Measurements from ENCODE around the gene SAMD13.

DNA sequence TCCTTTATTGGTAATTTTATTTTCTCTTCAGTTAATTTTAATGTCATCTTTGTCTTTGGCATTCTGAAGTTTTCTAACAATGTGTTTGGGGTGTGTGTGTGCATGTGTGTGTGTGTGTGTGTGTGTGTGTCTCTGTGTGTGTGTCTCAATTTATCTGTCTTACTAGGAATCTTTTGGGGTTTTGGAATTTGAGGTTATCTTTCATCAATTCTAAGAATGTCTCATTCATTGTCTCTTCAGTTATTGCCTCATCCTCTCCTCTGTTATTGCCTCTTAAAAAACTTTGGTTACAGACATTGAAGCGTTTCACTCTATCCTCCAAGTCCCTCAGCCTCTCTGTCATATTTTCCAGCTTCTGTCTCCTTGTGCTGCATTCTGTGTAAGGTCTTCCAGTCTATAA is 18.1 kb upstream of the SAMD13 start:
- TF ChIP-seq, protein P1, sequence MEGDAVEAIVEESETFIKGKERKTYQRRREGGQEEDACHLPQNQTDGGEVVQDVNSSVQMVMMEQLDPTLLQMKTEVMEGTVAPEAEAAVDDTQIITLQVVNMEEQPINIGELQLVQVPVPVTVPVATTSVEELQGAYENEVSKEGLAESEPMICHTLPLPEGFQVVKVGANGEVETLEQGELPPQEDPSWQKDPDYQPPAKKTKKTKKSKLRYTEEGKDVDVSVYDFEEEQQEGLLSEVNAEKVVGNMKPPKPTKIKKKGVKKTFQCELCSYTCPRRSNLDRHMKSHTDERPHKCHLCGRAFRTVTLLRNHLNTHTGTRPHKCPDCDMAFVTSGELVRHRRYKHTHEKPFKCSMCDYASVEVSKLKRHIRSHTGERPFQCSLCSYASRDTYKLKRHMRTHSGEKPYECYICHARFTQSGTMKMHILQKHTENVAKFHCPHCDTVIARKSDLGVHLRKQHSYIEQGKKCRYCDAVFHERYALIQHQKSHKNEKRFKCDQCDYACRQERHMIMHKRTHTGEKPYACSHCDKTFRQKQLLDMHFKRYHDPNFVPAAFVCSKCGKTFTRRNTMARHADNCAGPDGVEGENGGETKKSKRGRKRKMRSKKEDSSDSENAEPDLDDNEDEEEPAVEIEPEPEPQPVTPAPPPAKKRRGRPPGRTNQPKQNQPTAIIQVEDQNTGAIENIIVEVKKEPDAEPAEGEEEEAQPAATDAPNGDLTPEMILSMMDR (IDR thresholded peaks at IDR 0.05; ENCODE audit: insufficient read depth, low read length, poor library complexity, severe bottlenecking) = no peak
- no peak for TF ChIP-seq EZH2phosphoT487 (conservative IDR thresholded peaks at IDR 0.05; ENCODE audit: low read length)

All from SU-DHL-6 (cell line).